Measurements from ENCODE around the gene LHX3. TPM values are rescaled to one million over a fixed set of nuclear protein-coding genes. Genes with fewer than 3 reads are reported as not detected.

Gene LHX3
- total RNA-seq, 1 donor from 2014 or later, result not detected

- H3K36me3 Mint-ChIP-seq, result peaks cover 3% of the 10 kb centered on the region
- no peaks in the 10 kb centered on the region for H3K4me1 Mint-ChIP-seq
Measured at GRCh38 chr9:136222166-136222905, 17.4 kb upstream of the LHX3 start.

GRCh38 chr9:136220017-136220729 is 15.2 kb upstream of the LHX3 start:
- H3K9me3 Mint-ChIP-seq, result no peaks in the 10 kb centered on the region
- no peaks in the 10 kb centered on the region for H3K4me1 Mint-ChIP-seq
- peaks cover 7% of the 10 kb centered on the region for H3K36me3 Mint-ChIP-seq
- no peak for DNase-seq (ENCODE audit: low spot score in 2 of 2, unreplicated experiment in 2 of 2)
- H3K4me3 Mint-ChIP-seq, result no peak overlapping the region
- no peak overlapping the region for H3K27ac Mint-ChIP-seq
- H3K27me3 Mint-ChIP-seq (ENCODE audit: low read depth), result no peaks in the 10 kb centered on the region
- no peak for TF ChIP-seq CTCF (IDR thresholded peaks at IDR 0.05; ENCODE audit: unreplicated experiment)

More at GRCh38 chr9:136222166-136222905, 17.4 kb upstream of the LHX3 start:
- no peak for DNase-seq (ENCODE audit: low spot score in 2 of 2, unreplicated experiment in 2 of 2)
- Mint-ChIP-seq H3K27me3 (ENCODE audit: low read depth) (no peaks in the 10 kb centered on the region), H3K27ac (no peak overlapping the region), H3K4me3 (no peak overlapping the region), H3K9me3 (no peaks in the 10 kb centered on the region)
- no peak for TF ChIP-seq CTCF (IDR thresholded peaks at IDR 0.05; ENCODE audit: unreplicated experiment)

GRCh38 chr9:136219276-136219675 is 14.3 kb upstream of the LHX3 start:
- TF ChIP-seq CTCF (IDR thresholded peaks at IDR 0.05; ENCODE audit: unreplicated experiment), result no peak
- DNase-seq (ENCODE audit: low spot score in 2 of 2, unreplicated experiment in 2 of 2), result no peak

GRCh38 chr9:136218673-136219072 is 13.7 kb upstream of the LHX3 start:
- H3K4me3 Mint-ChIP-seq, result no peak overlapping the region

More at GRCh38 chr9:136219276-136219675, 14.3 kb upstream of the LHX3 start:
- Mint-ChIP-seq H3K27ac (no peak overlapping the region), H3K36me3 (peaks cover 15% of the 10 kb centered on the region), H3K4me1 (no peaks in the 10 kb centered on the region), H3K4me3 (no peak overlapping the region), H3K27me3 (ENCODE audit: low read depth) (no peaks in the 10 kb centered on the region), H3K9me3 (no peaks in the 10 kb centered on the region)

GRCh38 chr9:136218271-136218670 is 13.3 kb upstream of the LHX3 start:
- H3K27ac Mint-ChIP-seq, result no peak overlapping the region
- no peak for TF ChIP-seq CTCF (IDR thresholded peaks at IDR 0.05; ENCODE audit: unreplicated experiment)

More at GRCh38 chr9:136218673-136219072, 13.7 kb upstream of the LHX3 start:
- H3K36me3 Mint-ChIP-seq, result peaks cover 17% of the 10 kb centered on the region
- no peaks in the 10 kb centered on the region for H3K27me3 Mint-ChIP-seq (ENCODE audit: low read depth)
- TF ChIP-seq CTCF (IDR thresholded peaks at IDR 0.05; ENCODE audit: unreplicated experiment), result no peak
- DNase-seq (ENCODE audit: low spot score in 2 of 2, unreplicated experiment in 2 of 2), result no peak
- no peaks in the 10 kb centered on the region for H3K4me1 Mint-ChIP-seq
- H3K27ac Mint-ChIP-seq, result no peak overlapping the region
- no peaks in the 10 kb centered on the region for H3K9me3 Mint-ChIP-seq

More at GRCh38 chr9:136218271-136218670, 13.3 kb upstream of the LHX3 start:
- H3K4me3 Mint-ChIP-seq, result no peak overlapping the region
- H3K4me1 Mint-ChIP-seq, result no peaks in the 10 kb centered on the region
- no peaks in the 10 kb centered on the region for H3K9me3 Mint-ChIP-seq
- DNase-seq (ENCODE audit: low spot score in 2 of 2, unreplicated experiment in 2 of 2), result no peak
- H3K27me3 Mint-ChIP-seq (ENCODE audit: low read depth), result no peaks in the 10 kb centered on the region
- H3K36me3 Mint-ChIP-seq, result peaks cover 21% of the 10 kb centered on the region
